Measurements from ENCODE around the gene C3orf52. TPM values are rescaled to one million over a fixed set of nuclear protein-coding genes. Genes with fewer than 3 reads are reported as not detected.

C3orf52 gene
- total and polyA plus RNA-seq, 2 experiments from 2014 or later, result 10.4 to 18.8 TPM

DNA sequence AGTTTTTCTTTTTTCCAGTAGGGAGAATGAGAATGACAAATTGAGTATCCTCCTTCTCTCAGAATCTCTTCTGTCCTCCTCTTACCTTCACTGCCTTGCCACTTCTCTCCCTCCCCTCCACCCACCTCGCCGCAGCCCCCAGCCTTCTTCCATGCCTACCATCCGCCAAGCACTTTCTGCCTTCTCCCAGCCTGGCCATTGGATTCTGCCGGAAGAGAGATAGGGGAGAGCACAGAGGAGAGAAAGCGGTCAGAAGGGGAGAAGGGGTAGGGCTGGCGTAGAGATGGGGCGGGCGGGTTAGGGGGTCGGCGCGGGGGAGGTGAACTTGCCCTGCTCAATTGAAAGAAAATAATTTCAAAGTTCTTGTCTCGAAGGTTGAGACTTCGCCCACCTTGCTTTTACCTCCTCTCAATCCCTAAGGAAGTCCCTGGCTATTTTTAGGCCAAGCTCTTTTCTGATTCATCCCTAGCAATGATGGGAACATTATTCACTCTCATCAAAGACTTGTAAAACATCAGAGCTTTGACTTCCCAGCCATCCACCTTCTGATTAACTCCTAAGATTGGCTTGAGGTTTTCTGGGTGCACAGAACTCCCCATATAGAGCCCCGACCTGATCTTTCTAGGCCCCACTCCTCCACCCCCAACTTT, 811 bp downstream of the C3orf52 start:
- TF ChIP-seq, protein P1, sequence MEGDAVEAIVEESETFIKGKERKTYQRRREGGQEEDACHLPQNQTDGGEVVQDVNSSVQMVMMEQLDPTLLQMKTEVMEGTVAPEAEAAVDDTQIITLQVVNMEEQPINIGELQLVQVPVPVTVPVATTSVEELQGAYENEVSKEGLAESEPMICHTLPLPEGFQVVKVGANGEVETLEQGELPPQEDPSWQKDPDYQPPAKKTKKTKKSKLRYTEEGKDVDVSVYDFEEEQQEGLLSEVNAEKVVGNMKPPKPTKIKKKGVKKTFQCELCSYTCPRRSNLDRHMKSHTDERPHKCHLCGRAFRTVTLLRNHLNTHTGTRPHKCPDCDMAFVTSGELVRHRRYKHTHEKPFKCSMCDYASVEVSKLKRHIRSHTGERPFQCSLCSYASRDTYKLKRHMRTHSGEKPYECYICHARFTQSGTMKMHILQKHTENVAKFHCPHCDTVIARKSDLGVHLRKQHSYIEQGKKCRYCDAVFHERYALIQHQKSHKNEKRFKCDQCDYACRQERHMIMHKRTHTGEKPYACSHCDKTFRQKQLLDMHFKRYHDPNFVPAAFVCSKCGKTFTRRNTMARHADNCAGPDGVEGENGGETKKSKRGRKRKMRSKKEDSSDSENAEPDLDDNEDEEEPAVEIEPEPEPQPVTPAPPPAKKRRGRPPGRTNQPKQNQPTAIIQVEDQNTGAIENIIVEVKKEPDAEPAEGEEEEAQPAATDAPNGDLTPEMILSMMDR (IDR thresholded peaks at IDR 0.05; ENCODE audit: low read depth, low read length), result no peak
- Histone ChIP-seq H3K27ac (no peak overlapping the region), H3K4me1 (ENCODE audit: low read depth) (peaks cover 57% of the 10 kb centered on the region), H3K27me3 (peaks cover 5% of the 10 kb centered on the region), H3K36me3 (no peaks in the 10 kb centered on the region), H3K9me3 (ENCODE audit: low read depth) (no peaks in the 10 kb centered on the region), H3K4me3 (peak overlapping the region; percentile 36)
- DNase-seq (ENCODE audit: low read depth in 1 of 2, low spot score in 1 of 2), result peak; percentile 12 to 24

DNA sequence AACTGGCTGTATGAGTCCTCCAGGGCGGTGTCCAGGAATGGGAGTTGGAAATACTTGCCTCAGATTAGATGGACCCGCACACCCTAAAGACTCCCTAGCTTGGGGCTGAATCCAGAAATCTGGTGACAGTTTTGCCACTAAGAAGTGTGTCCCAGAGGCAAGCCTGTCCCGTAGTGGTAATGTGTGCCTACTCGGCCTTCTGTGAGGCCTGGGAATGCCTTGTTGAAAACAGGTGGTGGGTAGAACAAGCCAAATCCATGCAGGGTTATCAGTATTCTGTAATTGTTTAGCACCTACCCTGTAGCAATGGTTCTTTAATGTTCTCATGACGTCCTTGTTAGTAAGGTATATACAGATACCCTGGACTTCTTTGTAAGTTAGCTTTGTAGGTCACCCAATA, 1.6 kb downstream of the C3orf52 start:
- peak overlapping the region; percentile 36 for H3K4me3 ChIP-seq
- no peaks in the 10 kb centered on the region for H3K9me3 ChIP-seq (ENCODE audit: low read depth)
- no peak for DNase-seq (ENCODE audit: low read depth in 1 of 2, low spot score in 1 of 2)
- H3K27ac ChIP-seq, result no peak overlapping the region
- H3K27me3 ChIP-seq, result peaks cover 5% of the 10 kb centered on the region
- TF ChIP-seq, protein P1 (IDR thresholded peaks at IDR 0.05; ENCODE audit: low read depth, low read length), result no peak
- peaks cover 64% of the 10 kb centered on the region for H3K4me1 ChIP-seq (ENCODE audit: low read depth)
- H3K36me3 ChIP-seq, result no peaks in the 10 kb centered on the region

DNA sequence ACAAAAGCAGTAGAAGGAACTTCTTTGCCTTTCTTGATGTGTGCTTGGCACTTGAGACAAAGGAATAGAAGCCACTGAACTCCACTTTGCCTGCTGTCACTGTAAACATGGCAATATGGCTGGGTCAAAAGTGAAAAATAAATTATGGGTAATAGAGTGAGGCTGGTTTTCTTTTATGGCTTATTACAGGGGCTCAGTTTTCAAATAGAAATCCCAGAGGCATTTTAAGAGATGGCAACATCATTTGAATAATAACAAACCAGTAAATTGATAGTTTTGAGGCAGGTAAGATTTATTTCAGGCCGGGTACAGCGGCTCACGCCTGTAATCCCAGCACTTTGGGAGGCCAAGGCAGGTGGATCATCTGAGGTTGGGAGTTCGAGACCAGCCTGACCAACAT, 2.8 kb downstream of the C3orf52 start:
- peaks cover 62% of the 10 kb centered on the region for H3K4me1 ChIP-seq (ENCODE audit: low read depth)
- peaks cover 5% of the 10 kb centered on the region for H3K27me3 ChIP-seq
- no peaks in the 10 kb centered on the region for H3K9me3 ChIP-seq (ENCODE audit: low read depth)
- no peaks in the 10 kb centered on the region for H3K36me3 ChIP-seq
- no peak overlapping the region for H3K4me3 ChIP-seq
- H3K27ac ChIP-seq, result no peak overlapping the region
- DNase-seq (ENCODE audit: low read depth in 1 of 2, low spot score in 1 of 2), result no peak
- TF ChIP-seq, protein P1 (IDR thresholded peaks at IDR 0.05; ENCODE audit: low read depth, low read length), result no peak

DNA sequence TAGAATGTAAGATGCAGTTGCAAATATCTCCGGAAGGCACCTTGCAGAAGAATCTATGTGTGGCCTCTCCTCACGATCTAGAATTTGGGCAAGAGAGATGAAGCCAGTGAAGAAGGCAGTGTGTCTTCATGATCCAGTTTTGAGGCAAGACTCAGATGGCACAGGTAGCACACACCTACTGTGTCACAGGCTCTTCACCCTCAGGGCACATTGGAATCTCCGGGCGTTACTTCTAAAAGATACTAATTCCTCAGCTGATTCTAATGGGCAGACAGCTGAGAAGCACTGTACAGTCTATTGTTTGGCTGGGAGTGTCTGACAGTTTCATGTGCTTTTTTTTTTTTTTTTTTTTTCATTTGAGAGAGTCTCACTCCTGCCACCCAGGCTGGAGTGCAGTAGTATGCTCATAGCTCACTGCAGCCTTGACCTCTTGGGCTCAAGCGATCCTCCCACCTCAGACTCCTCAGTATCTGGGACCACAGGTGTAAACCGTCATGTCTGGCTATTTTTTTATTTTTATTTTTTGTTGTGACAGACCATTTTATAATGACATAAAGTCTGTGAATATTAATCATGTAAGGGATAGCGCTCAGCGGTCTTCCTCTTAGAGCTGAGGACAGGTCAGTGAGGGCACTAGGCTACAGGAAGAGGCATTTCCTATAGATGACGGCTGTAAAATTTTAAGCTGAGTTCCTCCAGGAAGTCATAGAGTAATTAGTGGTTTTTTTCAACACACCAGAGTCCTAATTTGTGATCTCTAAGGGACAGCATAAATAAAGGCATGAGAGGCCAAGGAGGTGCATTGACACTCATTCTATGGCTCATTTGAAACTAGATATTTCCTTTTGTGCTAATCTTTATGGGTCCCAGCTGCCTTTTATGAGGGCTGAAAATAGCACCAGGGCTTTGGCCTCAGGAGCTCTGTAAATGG, 4.0 kb downstream of the C3orf52 start:
- DNase-seq (ENCODE audit: low read depth in 1 of 2, low spot score in 1 of 2), result no peak
- Histone ChIP-seq H3K9me3 (ENCODE audit: low read depth) (no peaks in the 10 kb centered on the region), H3K4me1 (ENCODE audit: low read depth) (peaks cover 49% of the 10 kb centered on the region), H3K36me3 (no peaks in the 10 kb centered on the region), H3K27me3 (peaks cover 5% of the 10 kb centered on the region), H3K27ac (peak overlapping the region; percentile 85), H3K4me3 (no peak overlapping the region)
- TF ChIP-seq, protein P1 (IDR thresholded peaks at IDR 0.05; ENCODE audit: low read depth, low read length), result no peak

DNA sequence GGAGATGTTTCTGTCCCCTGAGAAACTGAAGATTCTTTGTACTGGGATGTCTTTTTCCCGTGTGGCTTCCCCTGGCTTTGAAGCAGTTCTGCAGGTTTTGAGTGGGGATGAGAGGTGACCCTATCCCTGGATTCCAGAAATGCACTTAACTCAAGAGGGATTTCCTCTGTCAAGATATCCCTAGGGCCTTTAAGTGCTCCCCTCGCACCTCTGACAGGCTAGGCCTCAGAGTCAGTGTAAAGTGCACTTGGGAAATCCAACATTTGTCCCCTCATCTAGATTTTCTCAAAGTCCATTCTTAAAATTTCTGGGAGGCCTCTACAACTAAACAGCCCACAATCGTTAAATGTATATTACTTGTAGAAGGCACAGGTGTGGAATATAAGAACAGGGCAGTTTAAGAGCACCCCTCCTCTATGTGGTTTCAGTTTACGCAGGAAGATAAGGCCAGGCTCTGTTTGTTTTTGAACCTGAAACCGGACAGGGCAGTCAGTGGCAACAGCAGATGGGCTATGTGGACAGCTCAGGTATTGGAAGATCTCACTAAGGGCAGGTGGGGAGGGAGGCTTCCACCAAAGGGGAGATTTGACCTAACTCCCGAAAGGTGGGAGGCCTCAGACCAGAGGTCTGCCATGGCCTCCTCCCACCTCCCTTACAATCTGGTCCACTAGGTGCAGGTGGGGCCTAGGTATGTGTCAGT, 4.8 kb downstream of the C3orf52 start:
- no peaks in the 10 kb centered on the region for H3K36me3 ChIP-seq
- no peaks in the 10 kb centered on the region for H3K9me3 ChIP-seq (ENCODE audit: low read depth)
- peaks cover 49% of the 10 kb centered on the region for H3K4me1 ChIP-seq (ENCODE audit: low read depth)
- peak in 1 of 2 donors; percentile 84 for DNase-seq (ENCODE audit: low read depth in 1 of 2, low spot score in 1 of 2)
- H3K4me3 ChIP-seq, result no peak overlapping the region
- H3K27me3 ChIP-seq, result peaks cover 5% of the 10 kb centered on the region
- TF ChIP-seq, protein P1 (IDR thresholded peaks at IDR 0.05; ENCODE audit: low read depth, low read length), result no peak
- peak overlapping the region; percentile 85 for H3K27ac ChIP-seq
